HepG2 (cell line): Measurements from ENCODE around the gene BPIFB6. TPM values are rescaled to one million over a fixed set of nuclear protein-coding genes. Genes with fewer than 3 reads are reported as not detected.

Experiments used
- ATAC-seq: fragments of 200-7000 bp; cut with Tn5 transposase; 3 replicates; pipeline ENCODE4 v1.9.1; 2020; ENCODE audit warnings: mild to moderate bottlenecking, moderate library complexity
- BruUV-seq: library from RNA; stranded (reverse); fragments of 400-500 nt; replicated peaks from 2 replicates; lab custom pipeline; 2021; lab: Mats Ljungman, UMichigan
- CTCF ChIA-PET: fragments of 300-600 bp; formaldehyde crosslinking; extraction: SDS; loops from one replicate; lab custom pipeline; 2021; ENCODE audit warnings: low total read pairs, inconsistent platforms, low intra/inter-chr PET ratio; lab: Yijun Ruan, JAX
- POLR2A ChIA-PET: fragments of 350-600 bp; sonication (Branson Sonifier 250); formaldehyde crosslinking; loops from one replicate; lab custom pipeline; 2020; ENCODE audit warnings: antibody characterized with exemption, inconsistent platforms; lab: Yijun Ruan, JAX
- DNase-seq: peaks from one replicate; pipeline ENCODE4 v3.0.0-alpha.2; 2015; ENCODE audit warnings: low spot score
- FAIRE-seq: peaks from 3 replicates; lab custom pipeline; 2011; peaks lifted over from hg19 to GRCh38; lab: Jason Lieb, UNC
- H2AFZ ChIP-seq: one replicate; pipeline ENCODE4 v1.6.1; 2011; ENCODE audit warnings: low read length, inconsistent platforms
- H3K27ac ChIP-seq: fragments of 300-600 bp; 3 replicates; pipeline ENCODE4 v1.8.0; 2011; ENCODE audit warnings: mixed run types, mild to moderate bottlenecking, mixed read lengths, low read length, inconsistent platforms; ENCODE audit not compliant: insufficient read depth; ENCODE audit errors: extremely low read length
- H3K27me3 ChIP-seq, 2 experiments: fragments of 200-600 bp in 1 of 2; 2 replicates in 1 of 2; 3 replicates in 1 of 2; pipeline versions ENCODE4 v1.6.0 to v1.8.0; 2011; ENCODE audit warnings: low read length in 2 of 2, mild to moderate bottlenecking in 2 of 2, moderate library complexity in 2 of 2, inconsistent platforms in 1 of 2; ENCODE audit not compliant: insufficient read depth in 2 of 2, control insufficient read depth in 1 of 2
- H3K36me3 ChIP-seq, 2 experiments: fragments of 200-600 bp in 1 of 2; replicated peaks in 1 of 2; 2 replicates in 1 of 2; 3 replicates in 1 of 2; pipeline versions ENCODE4 v1.5.1 to v1.8.0; 2011; ENCODE audit warnings: low read length in 2 of 2, inconsistent platforms in 1 of 2; ENCODE audit not compliant: insufficient read depth in 2 of 2, control insufficient read depth in 1 of 2
- H3K4me1 ChIP-seq: 2 replicates; pipeline ENCODE4 v1.5.1; 2012; ENCODE audit warnings: low read length, inconsistent platforms; ENCODE audit not compliant: insufficient read depth
- H3K4me2 ChIP-seq: 2 replicates; pipeline ENCODE4 v1.6.0; 2011; ENCODE audit warnings: low read depth, low read length, inconsistent platforms
- H3K4me3 ChIP-seq, 3 experiments: fragments of 200-600 bp in 1 of 3; sonication (generic), shearing (Covaris generic) in 1 of 3; replicated peaks in 1 of 3; 2 replicates each; pipeline ENCODE4 v1.5.1; 2011 to 2016; ENCODE audit warnings: low read length in 3 of 3, inconsistent platforms in 2 of 3, low read depth in 2 of 3, mild to moderate bottlenecking in 2 of 3, control low read depth in 1 of 3, mixed read lengths in 1 of 3; ENCODE audit not compliant: insufficient read depth in 1 of 3
- H3K79me2 ChIP-seq: one replicate; pipeline ENCODE4 v1.6.1; 2011; ENCODE audit warnings: low read length, inconsistent platforms; ENCODE audit not compliant: insufficient read depth
- H3K9ac ChIP-seq: 2 replicates; pipeline ENCODE4 v1.6.0; 2011; ENCODE audit warnings: mild to moderate bottlenecking, low read depth, low read length, inconsistent platforms; ENCODE audit not compliant: insufficient read depth
- H3K9me3 ChIP-seq: 2 replicates; pipeline ENCODE4 v1.5.1; 2012; ENCODE audit warnings: mild to moderate bottlenecking, low read length
- H4K20me1 ChIP-seq: 2 replicates; pipeline ENCODE4 v1.6.0; 2011; ENCODE audit warnings: inconsistent platforms, mild to moderate bottlenecking, low read length, moderate library complexity; ENCODE audit not compliant: insufficient read depth
- MAZ ChIP-seq, 2 experiments: sonication (generic) in 1 of 2; formaldehyde crosslinking in 1 of 2; IDR thresholded peaks; 2 replicates each; pipeline versions ENCODE4 v1.5.0 to v1.6.1; 2012 to 2020; ENCODE audit warnings: low read depth in 2 of 2, mild to moderate bottlenecking in 2 of 2, borderline replicate concordance in 1 of 2, improper control_type of control experiment in 1 of 2, low read length in 1 of 2, missing genetic modification reagents in 1 of 2, moderate library complexity in 1 of 2
- NRL ChIP-seq: sonication (generic); formaldehyde crosslinking; IDR thresholded peaks from 2 replicates; pipeline ENCODE4 v1.5.0; 2020; ENCODE audit warnings: missing genetic modification reagents, mild to moderate bottlenecking, moderate library complexity, borderline replicate concordance
- ZNF17 ChIP-seq: sonication (generic); formaldehyde crosslinking; IDR thresholded peaks from 2 replicates; pipeline ENCODE4 v1.5.0; 2020; ENCODE audit warnings: mild to moderate bottlenecking, missing genetic modification reagents
- ZNF225 ChIP-seq: sonication (generic); formaldehyde crosslinking; IDR thresholded peaks from 2 replicates; pipeline ENCODE4 v1.4.0; 2020; ENCODE audit warnings: mild to moderate bottlenecking, missing genetic modification reagents
- ZNF629 ChIP-seq: sonication (generic); formaldehyde crosslinking; conservative IDR thresholded peaks from 2 replicates; pipeline ENCODE4 v1.5.0; 2020; ENCODE audit warnings: missing genetic modification reagents
- ZNF768 ChIP-seq: sonication (generic); formaldehyde crosslinking; IDR thresholded peaks from 2 replicates; pipeline ENCODE4 v1.4.0; 2020; ENCODE audit warnings: missing genetic modification reagents
- ZNF879 ChIP-seq: sonication (generic); formaldehyde crosslinking; IDR thresholded peaks from 2 replicates; pipeline ENCODE4 v1.8.1; 2023; ENCODE audit warnings: missing genetic modification reagents
- WGBS: methylation state at CpG from one replicate; pipeline ENCODE4 v1.1.6; 2017; ENCODE audit warnings: low lambda C conversion rate; 5-methylcytosine and 5-hydroxymethylcytosine counted together
- in situ Hi-C: cut with HindIII; loops from 2 replicates; pipeline ENCODE4 v1.10.0; 2017; ENCODE audit warnings: low pct_unique_long_range_greater_than_20kb; ENCODE audit not compliant: extremely low pct_ligation_motif_present
- intact Hi-C: fragments of 100-400 bp; cut with micrococcal nuclease; formaldehyde crosslinking; loops from one replicate; pipeline ENCODE4 v1.10.0; 2022; ENCODE audit not compliant: unreplicated experiment
- polyA plus RNA-seq, 8 experiments: library from polyadenylated mRNA; depleted of rRNA in 3 of 8; stranded (reverse) in 7 of 8; unstranded in 1 of 8; fragments of >200 nt; fragmentation: Illumina TruSeq in 4 of 8; extraction: Trizol in 4 of 8; gene quantifications; 2 replicates each; pipeline versions ENCODE4 v1.2.1 to v1.2.3, GENCODE V29; 2011 to 2016; ENCODE audit warnings: low read depth in 4 of 8, missing spikeins in 1 of 8, mixed read lengths in 1 of 8; ENCODE audit not compliant: insufficient read depth in 1 of 8
- total RNA-seq, 5 experiments: library from RNA; depleted of rRNA; stranded (reverse); fragments of >200 nt; fragmentation: Illumina TruSeq; extraction: Trizol; gene quantifications; 2 replicates each; pipeline ENCODE4 v1.2.3, GENCODE V29; 2016; ENCODE audit warnings: low read depth in 1 of 5
- TF ChIP-seq, protein P1 (sequence below): sonication (generic); formaldehyde crosslinking; IDR thresholded peaks from 2 replicates; pipeline ENCODE4 v1.5.0; 2020; ENCODE audit warnings: missing genetic modification reagents, mild to moderate bottlenecking, borderline replicate concordance

BPIFB6 gene
- total and polyA plus RNA-seq, 2 of the 13 experiments (the other 11 are each of a cell fraction or from before 2014, with no cell fraction given) = 0.13 to 1.7 TPM

DNA sequence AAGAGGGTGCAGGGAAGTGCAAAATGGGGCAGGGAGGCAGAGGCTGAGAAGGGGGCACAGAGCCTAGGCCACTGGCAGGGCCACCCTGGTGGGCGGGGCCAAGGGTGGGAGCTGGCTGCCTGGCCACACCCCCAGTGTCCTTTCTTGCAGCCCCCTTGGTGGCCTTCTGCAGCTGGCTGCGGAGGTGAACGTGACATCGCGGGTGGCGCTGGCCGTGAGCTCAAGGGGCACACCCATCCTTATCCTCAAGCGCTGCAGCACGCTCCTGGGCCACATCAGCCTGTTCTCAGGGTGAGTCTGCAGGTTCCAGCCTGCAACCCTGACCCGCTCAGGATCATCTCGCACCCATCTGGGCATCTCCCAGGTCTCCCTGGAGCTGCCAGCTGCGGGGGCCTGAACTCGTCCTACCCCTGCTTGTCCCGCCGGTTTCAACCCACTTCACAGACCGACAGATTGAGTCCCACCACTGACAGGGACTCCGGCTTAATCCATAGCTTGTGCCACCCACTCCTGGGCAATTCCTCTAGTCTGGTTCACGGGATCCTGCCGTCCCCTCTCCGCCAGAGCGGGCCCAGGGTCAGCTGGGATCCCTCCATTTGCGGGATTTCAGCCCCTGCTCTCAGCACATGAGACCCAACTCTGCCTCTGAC is 28.4 kb downstream of the BPIFB6 start:
- Histone ChIP-seq H3K79me2 (no peaks in the 10 kb centered on the region), H3K9me3 (no peaks in the 10 kb centered on the region), H3K4me1 (no peaks in the 10 kb centered on the region), H3K4me3 (no peak overlapping the region), H4K20me1 (no peaks in the 10 kb centered on the region), H3K9ac (no peak overlapping the region), H3K27ac (no peak overlapping the region), H3K4me2 (no peak overlapping the region), H3K36me3 (no peaks in the 10 kb centered on the region), H3K27me3 (peaks cover 4 to 56% of the 10 kb centered on the region in 2 experiments; a peak in 3 of 5 replicates), H2AFZ (no peak overlapping the region)
- intact Hi-C loops (no loop called here), in situ Hi-C loops (no loop called here)
- ATAC-seq (no peak), FAIRE-seq (no peak), DNase-seq (no peak)
- POLR2A ChIA-PET = no interaction called here
- TF ChIP-seq ZNF17 (CRISPR knock-in tag) (no peak), ZNF629 (CRISPR knock-in tag) (peak; percentile 71), ZNF768 (CRISPR knock-in tag) (0 out of 2 replicates have a peak, but pooled peaks have one; percentile 22), ZNF225 (CRISPR knock-in tag) (0 out of 2 replicates have a peak, but pooled peaks have one; percentile 8), MAZ (IDR thresholded peaks at IDR 0.05; ENCODE audit: borderline replicate concordance, low read depth, low read length) (no peak), MAZ (CRISPR knock-in tag; IDR thresholded peaks at IDR 0.05; ENCODE audit: low read depth) (no peak)
- WGBS = 50% methylated on average over 14 of the region's 22 CpGs
- no TSS peak for BruUV-seq
- CTCF ChIA-PET = no interaction called here

DNA sequence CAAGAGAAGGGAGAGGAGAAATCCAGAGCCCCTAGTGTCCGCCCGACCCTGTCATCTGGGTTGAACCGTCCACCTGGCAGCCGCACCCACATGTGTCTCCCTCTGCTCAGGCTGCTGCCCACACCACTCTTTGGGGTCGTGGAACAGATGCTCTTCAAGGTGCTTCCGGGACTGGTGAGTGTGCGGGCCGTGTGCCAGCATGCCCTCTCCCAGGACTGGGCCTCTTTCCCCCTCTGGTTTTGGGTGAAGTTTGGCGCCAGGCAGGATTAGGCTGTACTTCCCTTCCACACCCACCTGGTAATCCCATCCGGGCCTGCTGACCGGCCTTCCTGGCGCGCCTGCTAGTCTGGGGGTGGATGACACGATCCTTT is 30.2 kb downstream of the BPIFB6 start:
- Histone ChIP-seq H2AFZ (no peak overlapping the region), H3K79me2 (no peaks in the 10 kb centered on the region), H3K27me3 (peaks cover 4 to 46% of the 10 kb centered on the region in 2 experiments; a peak in 3 of 5 replicates), H3K27ac (no peak overlapping the region), H3K4me1 (no peaks in the 10 kb centered on the region), H3K36me3 (no peaks in the 10 kb centered on the region), H3K9ac (no peak overlapping the region), H3K4me3 (no peak overlapping the region), H3K4me2 (no peak overlapping the region), H4K20me1 (no peaks in the 10 kb centered on the region), H3K9me3 (no peaks in the 10 kb centered on the region)
- ChIA-PET CTCF (no interaction called here), POLR2A (no interaction called here)
- DNase-seq (no peak), ATAC-seq (no peak), FAIRE-seq (no peak)
- 0 out of 2 replicates have a peak, but pooled peaks have one; percentile 22 for TF ChIP-seq NRL (CRISPR knock-in tag)
- TF ChIP-seq ZNF879 = no peak
- TF ChIP-seq, protein P1, sequence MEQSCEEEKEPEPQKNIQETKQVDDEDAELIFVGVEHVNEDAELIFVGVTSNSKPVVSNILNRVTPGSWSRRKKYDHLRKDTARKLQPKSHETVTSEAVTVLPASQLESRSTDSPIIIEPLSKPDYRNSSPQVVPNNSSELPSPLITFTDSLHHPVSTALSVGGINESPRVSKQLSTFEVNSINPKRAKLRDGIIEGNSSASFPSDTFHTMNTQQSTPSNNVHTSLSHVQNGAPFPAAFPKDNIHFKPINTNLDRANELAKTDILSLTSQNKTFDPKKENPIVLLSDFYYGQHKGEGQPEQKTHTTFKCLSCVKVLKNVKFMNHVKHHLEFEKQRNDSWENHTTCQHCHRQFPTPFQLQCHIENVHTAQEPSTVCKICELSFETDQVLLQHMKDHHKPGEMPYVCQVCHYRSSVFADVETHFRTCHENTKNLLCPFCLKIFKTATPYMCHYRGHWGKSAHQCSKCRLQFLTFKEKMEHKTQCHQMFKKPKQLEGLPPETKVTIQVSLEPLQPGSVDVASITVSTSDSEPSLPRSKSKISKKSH (CRISPR knock-in tag) = 0 out of 2 replicates have a peak, but pooled peaks have one; percentile 23
- intact Hi-C loops (no loop called here), in situ Hi-C loops (no loop called here)
- 64% methylated on average over 14 of the region's 14 CpGs for WGBS
- BruUV-seq = no TSS peak
